GM11168 (cell line): Measurements from ENCODE around the gene ARHGEF2.

Experiments used
- in situ Hi-C: fragments of 300-500 bp; cut with MboI; formaldehyde crosslinking; loops from one replicate; pipeline ENCODE4 v1.12.0; 2022; ENCODE audit warnings: low sequenced_read_pairs; ENCODE audit not compliant: unreplicated experiment

The ARHGEF2 gene

GRCh38 chr1:155918660-155919059 is 59.7 kb downstream of the ARHGEF2 start:
- in situ Hi-C loops: no loop called here

GRCh38 chr1:155913969-155914757 is 64.2 kb downstream of the ARHGEF2 start:
- in situ Hi-C loops: no loop called here

GRCh38 chr1:155912056-155912536 is 66.3 kb downstream of the ARHGEF2 start:
- in situ Hi-C loops: no loop called here

DNA sequence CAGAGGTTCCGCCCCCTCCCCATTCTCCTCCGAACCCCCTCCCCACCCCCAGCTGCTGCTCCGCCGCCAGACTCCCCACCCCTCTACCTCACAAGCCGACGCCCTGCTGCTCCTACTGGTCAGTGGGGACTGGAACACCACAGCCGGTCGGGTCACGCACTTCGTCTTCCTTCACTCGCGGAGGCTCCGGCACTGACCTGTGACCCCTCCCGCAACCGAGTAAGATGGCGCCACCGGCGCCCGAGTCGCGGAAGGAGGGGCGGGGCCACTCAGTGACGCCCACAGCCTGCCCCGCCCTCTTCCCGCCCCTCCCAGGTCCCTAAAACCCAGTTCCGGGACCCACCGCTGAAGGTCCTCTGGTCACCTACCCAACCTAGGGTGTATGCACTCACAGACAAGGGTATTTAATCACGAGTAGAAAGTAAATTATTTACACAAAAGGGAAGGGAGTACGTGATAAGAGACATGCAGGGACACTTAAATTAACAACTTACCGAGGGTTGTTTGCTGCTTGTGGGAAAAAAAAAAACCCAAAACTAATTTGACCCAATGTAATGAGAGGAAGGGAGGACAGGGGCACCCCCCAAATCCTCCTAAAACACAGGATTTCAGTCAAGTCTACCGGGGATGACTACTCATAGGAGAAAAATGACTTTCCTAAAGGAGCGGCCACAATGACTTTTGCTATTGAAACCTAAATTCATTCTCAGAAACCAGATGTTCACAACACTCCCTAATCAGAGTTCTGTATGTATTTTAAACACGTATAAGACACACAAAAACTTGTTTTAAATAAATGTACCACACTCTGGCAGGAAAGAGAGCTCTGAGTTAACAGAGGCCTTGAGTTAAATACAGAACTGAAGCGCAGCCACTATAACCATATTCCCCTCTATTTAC is 66.9 kb downstream of the ARHGEF2 start, which contains the start of gene RIT1:
TSS of gene RIT1 (minus strand) at position 194 of the 900 bp plus-strand sequence. CDS start 588 bp downstream, outside the sequence.
- in situ Hi-C loops: no loop called here

- in situ Hi-C loops: no loop called here
Observed at GRCh38 chr1:155910621-155911121, 67.7 kb downstream of the ARHGEF2 start.

- in situ Hi-C loops: no loop called here
Observed at GRCh38 chr1:155909894-155910293, 68.5 kb downstream of the ARHGEF2 start.

DNA sequence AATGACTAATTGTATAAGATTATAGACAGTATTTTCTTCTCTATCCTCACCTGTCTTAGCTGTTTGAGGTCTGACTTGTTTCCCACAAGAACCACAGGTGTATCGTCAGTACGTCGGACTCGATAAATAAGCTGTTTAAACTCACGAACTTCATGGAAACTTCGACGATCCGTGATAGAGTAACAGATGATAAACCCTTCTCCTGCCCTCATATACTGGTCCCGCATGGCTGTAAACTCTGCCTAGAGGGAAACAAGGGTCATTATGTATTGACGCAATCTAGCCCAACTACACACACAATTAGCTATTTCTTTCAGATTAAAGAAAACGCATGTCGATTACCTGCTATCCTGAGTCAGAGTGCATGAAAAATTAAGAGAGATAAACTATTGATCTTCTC is 74.1 kb downstream of the ARHGEF2 start:
- in situ Hi-C loops: no loop called here

DNA sequence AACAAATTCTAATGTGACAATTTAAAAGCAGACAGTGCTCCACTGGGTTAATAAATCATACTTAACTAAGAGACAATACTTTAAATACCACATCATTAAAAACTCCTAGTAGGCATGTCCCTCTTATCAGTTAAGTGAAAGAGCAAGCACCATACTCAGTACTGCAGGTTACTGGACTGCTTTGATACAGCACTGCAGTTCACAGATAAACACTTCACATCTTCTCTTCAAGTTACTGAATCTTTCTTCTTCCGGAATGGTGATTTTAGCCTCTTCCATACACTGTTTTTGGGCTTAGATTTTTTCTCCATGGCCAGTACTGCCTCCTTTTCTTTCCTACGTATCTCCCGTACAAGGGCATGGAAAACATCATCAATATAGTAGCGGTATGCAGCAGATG is 78.2 kb downstream of the ARHGEF2 start:
- in situ Hi-C loops: no loop called here

DNA sequence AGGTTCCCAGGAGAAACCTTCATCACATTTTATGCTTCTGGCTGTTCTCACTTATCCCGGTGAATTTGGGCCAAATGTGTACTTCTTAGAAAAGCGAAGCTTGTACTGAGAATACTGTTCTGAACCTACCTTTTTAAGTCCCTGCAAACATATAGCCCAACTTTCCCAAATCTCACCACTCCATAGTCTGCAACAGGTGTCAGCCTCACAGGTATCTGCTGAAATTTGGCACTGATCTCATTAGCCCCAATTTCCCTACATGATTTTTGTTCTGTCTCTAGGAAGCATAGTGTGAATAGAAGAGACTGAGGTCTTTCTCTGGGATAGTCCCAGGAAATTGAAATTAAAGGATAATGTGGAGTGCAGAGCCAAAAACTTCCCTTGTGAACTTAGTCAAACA is 78.7 kb downstream of the ARHGEF2 start:
- in situ Hi-C loops: no loop called here

- in situ Hi-C loops: no loop called here
Observed at GRCh38 chr1:155898888-155899287, 79.5 kb downstream of the ARHGEF2 start.

DNA sequence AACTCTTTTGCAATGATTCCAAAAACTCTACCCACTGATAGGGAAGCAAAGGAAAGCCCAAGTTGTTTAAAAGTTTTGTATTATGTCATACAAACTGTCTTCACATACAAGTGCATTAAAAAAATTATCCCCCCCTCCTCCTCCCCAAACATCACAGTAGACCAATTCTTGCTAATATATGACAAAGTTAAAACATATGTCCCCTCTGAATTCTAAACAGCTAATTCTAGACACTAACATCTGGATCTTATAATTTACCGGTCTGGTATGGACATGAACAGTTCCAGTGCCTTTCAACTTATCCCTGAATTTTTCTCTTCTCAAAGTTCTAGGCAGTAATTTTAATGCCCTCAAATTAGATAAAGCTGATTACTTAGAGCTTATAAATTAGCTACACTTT is 80.6 kb downstream of the ARHGEF2 start:
- in situ Hi-C loops: no loop called here
